H9 (cell line): ENCODE data around the gene R3HDM4. TPM values are rescaled to one million over a fixed set of nuclear protein-coding genes. Genes with fewer than 3 reads are reported as not detected.

Experiments used
- DNase-seq: peaks from one replicate; pipeline ENCODE4 v3.0.0-alpha.2; 2017
- H2AFZ ChIP-seq: one replicate; pipeline ENCODE4 v1.6.1; 2013; ENCODE audit warnings: mild to moderate bottlenecking, low read length, control low read depth, moderate library complexity
- H2AK5ac ChIP-seq: 2 replicates; pipeline ENCODE4 v1.6.1; 2013; ENCODE audit warnings: low read length, control low read depth, mixed read lengths; ENCODE audit not compliant: insufficient read length
- H2BK120ac ChIP-seq: one replicate; pipeline ENCODE4 v1.6.1; 2013; ENCODE audit warnings: low read depth, mild to moderate bottlenecking, low read length, control low read depth, inconsistent platforms; ENCODE audit not compliant: poor library complexity, severe bottlenecking
- H2BK12ac ChIP-seq: 2 replicates; pipeline ENCODE4 v1.6.1; 2013; ENCODE audit warnings: low read length, control low read depth, mixed read lengths, low read depth; ENCODE audit not compliant: insufficient read length
- H2BK15ac ChIP-seq: 2 replicates; pipeline ENCODE4 v1.6.1; 2013; ENCODE audit warnings: low read depth, low read length, control low read depth
- H2BK20ac ChIP-seq: one replicate; pipeline ENCODE4 v1.6.1; 2013; ENCODE audit warnings: low read depth, mild to moderate bottlenecking, low read length, control low read depth, inconsistent platforms; ENCODE audit not compliant: poor library complexity, severe bottlenecking
- H2BK5ac ChIP-seq: 2 replicates; pipeline ENCODE4 v1.6.1; 2013; ENCODE audit warnings: low read length, control low read depth, mixed read lengths; ENCODE audit not compliant: insufficient read length
- H3K14ac ChIP-seq: 2 replicates; pipeline ENCODE4 v1.6.1; 2013; ENCODE audit warnings: low read length, control low read depth; ENCODE audit not compliant: insufficient read depth
- H3K18ac ChIP-seq: 2 replicates; pipeline ENCODE4 v1.6.1; 2013; ENCODE audit warnings: low read depth, mild to moderate bottlenecking, mixed read lengths, low read length, control low read depth; ENCODE audit not compliant: insufficient read length
- H3K23ac ChIP-seq: 2 replicates; pipeline ENCODE4 v1.6.1; 2013; ENCODE audit warnings: low read length, control low read depth, mixed read lengths, low read depth; ENCODE audit not compliant: insufficient read length
- H3K23me2 ChIP-seq: 2 replicates; pipeline ENCODE4 v1.6.1; 2013; ENCODE audit warnings: low read depth, mild to moderate bottlenecking, mixed read lengths, low read length, control low read depth; ENCODE audit not compliant: insufficient read length, poor library complexity, severe bottlenecking
- H3K27ac ChIP-seq: 2 replicates; pipeline ENCODE4 v1.5.1; 2013; ENCODE audit warnings: low read length, control low read depth, mixed read lengths, low read depth; ENCODE audit not compliant: insufficient read length
- H3K27me3 ChIP-seq: 2 replicates; pipeline ENCODE4 v1.6.1; 2013; ENCODE audit warnings: low read length, control low read depth, inconsistent platforms; ENCODE audit not compliant: insufficient read depth
- H3K4ac ChIP-seq: 2 replicates; pipeline ENCODE4 v1.6.1; 2013; ENCODE audit warnings: low read depth, mild to moderate bottlenecking, control low read depth, inconsistent platforms, low read length, moderate library complexity
- H3K4me1 ChIP-seq: 2 replicates; pipeline ENCODE4 v1.6.1; 2013; ENCODE audit warnings: low read length, control low read depth, inconsistent platforms; ENCODE audit not compliant: insufficient read depth
- H3K4me2 ChIP-seq: 2 replicates; pipeline ENCODE4 v1.6.1; 2013; ENCODE audit warnings: low read length, control low read depth, mixed read lengths; ENCODE audit not compliant: insufficient read length, insufficient read depth
- H3K56ac ChIP-seq: 2 replicates; pipeline ENCODE4 v1.6.1; 2013; ENCODE audit warnings: low read depth, mild to moderate bottlenecking, mixed read lengths, low read length, control low read depth; ENCODE audit not compliant: insufficient read length
- H3K79me1 ChIP-seq: 2 replicates; pipeline ENCODE4 v1.6.1; 2013; ENCODE audit warnings: low read depth, mild to moderate bottlenecking, moderate library complexity, low read length, control low read depth, inconsistent platforms; ENCODE audit not compliant: insufficient read depth, poor library complexity, severe bottlenecking
- H3K79me2 ChIP-seq: 2 replicates; pipeline ENCODE4 v1.6.1; 2013; ENCODE audit warnings: low read length, control low read depth, inconsistent platforms; ENCODE audit not compliant: insufficient read depth
- H3K9ac ChIP-seq: 2 replicates; pipeline ENCODE4 v1.6.1; 2013; ENCODE audit warnings: low read length, control low read depth, mixed read lengths; ENCODE audit not compliant: insufficient read length; ENCODE audit errors: extremely low read depth
- H3K9me3 ChIP-seq: one replicate; pipeline ENCODE4 v1.6.1; 2013; ENCODE audit warnings: low read depth, low read length, inconsistent platforms; ENCODE audit not compliant: control insufficient read depth
- H3T11ph ChIP-seq: one replicate; pipeline ENCODE4 v1.6.1; 2013; ENCODE audit warnings: mild to moderate bottlenecking, low read length, control low read depth, inconsistent platforms
- H4K20me1 ChIP-seq: one replicate; pipeline ENCODE4 v1.6.1; 2013; ENCODE audit not compliant: control insufficient read depth, insufficient read length, insufficient read depth
- H4K5ac ChIP-seq: 2 replicates; pipeline ENCODE4 v1.6.1; 2013; ENCODE audit warnings: low read depth, mild to moderate bottlenecking, mixed read lengths, low read length, control low read depth; ENCODE audit not compliant: insufficient read length
- H4K8ac ChIP-seq: replicated peaks from 2 replicates; pipeline ENCODE4 v1.6.1; 2013; ENCODE audit warnings: low read length, control low read depth, mixed read lengths, low read depth; ENCODE audit not compliant: insufficient read length
- H4K91ac ChIP-seq: 2 replicates; pipeline ENCODE4 v1.6.1; 2013; ENCODE audit warnings: low read depth, mild to moderate bottlenecking, moderate library complexity, mixed read lengths, low read length, control low read depth; ENCODE audit not compliant: insufficient read length
- H3K27ac Mint-ChIP-seq, 3 experiments: 2 replicates in 2 of 3; 3 replicates in 1 of 3; pipeline ENCODE4 v1.8.0; 2020 to 2021; ENCODE audit warnings: mixed read lengths in 3 of 3, mild to moderate bottlenecking in 1 of 3, moderate library complexity in 1 of 3
- H3K27me3 Mint-ChIP-seq: 2 replicates; pipeline ENCODE4 v1.8.0; 2021; ENCODE audit warnings: low read depth, mild to moderate bottlenecking, moderate library complexity, mixed read lengths
- H3K36me3 Mint-ChIP-seq, 3 experiments: 2 replicates in 2 of 3; 3 replicates in 1 of 3; pipeline ENCODE4 v1.8.0; 2020 to 2021; ENCODE audit warnings: low read depth in 3 of 3, mixed read lengths in 3 of 3; ENCODE audit not compliant: insufficient read depth in 1 of 3
- H3K4me1 Mint-ChIP-seq, 2 experiments: 2 replicates each; pipeline ENCODE4 v1.8.0; 2020; ENCODE audit warnings: mixed read lengths in 2 of 2
- H3K4me3 Mint-ChIP-seq, 2 experiments: 2 replicates in 1 of 2; 3 replicates in 1 of 2; pipeline ENCODE4 v1.8.0; 2020 to 2021; ENCODE audit warnings: mild to moderate bottlenecking in 2 of 2, mixed read lengths in 2 of 2, moderate library complexity in 1 of 2
- H3K9me3 Mint-ChIP-seq, 2 experiments: 2 replicates in 1 of 2; 3 replicates in 1 of 2; pipeline ENCODE4 v1.8.0; 2020; ENCODE audit warnings: mild to moderate bottlenecking in 2 of 2, mixed read lengths in 2 of 2, moderate library complexity in 1 of 2
- WGBS: extraction: QIAGEN DNeasy Blood & Tissue Kit; methylation state at CpG from one replicate; pipeline ENCODE4 v1.1.7; 2013; ENCODE audit warnings: missing lambda C conversion rate, low lambda C conversion rate, mixed read lengths; ENCODE audit not compliant: insufficient read length; ENCODE audit errors: extremely low coverage; 5-methylcytosine and 5-hydroxymethylcytosine counted together
- total RNA-seq: library from RNA; stranded (reverse); gene quantifications from 2 replicates; pipeline ENCODE4 v1.2.1, GENCODE V29; 2021
- TF ChIP-seq, protein P1 (sequence below): fragments of 200-600 bp; sonication (generic); conservative IDR thresholded peaks from 3 replicates; pipeline ENCODE4 v1.8.0; 2021; ENCODE audit warnings: antibody characterized with exemption, mild to moderate bottlenecking

R3HDM4 gene
- total RNA-seq, 1 experiment from 2014 or later: 66.4 TPM

DNA sequence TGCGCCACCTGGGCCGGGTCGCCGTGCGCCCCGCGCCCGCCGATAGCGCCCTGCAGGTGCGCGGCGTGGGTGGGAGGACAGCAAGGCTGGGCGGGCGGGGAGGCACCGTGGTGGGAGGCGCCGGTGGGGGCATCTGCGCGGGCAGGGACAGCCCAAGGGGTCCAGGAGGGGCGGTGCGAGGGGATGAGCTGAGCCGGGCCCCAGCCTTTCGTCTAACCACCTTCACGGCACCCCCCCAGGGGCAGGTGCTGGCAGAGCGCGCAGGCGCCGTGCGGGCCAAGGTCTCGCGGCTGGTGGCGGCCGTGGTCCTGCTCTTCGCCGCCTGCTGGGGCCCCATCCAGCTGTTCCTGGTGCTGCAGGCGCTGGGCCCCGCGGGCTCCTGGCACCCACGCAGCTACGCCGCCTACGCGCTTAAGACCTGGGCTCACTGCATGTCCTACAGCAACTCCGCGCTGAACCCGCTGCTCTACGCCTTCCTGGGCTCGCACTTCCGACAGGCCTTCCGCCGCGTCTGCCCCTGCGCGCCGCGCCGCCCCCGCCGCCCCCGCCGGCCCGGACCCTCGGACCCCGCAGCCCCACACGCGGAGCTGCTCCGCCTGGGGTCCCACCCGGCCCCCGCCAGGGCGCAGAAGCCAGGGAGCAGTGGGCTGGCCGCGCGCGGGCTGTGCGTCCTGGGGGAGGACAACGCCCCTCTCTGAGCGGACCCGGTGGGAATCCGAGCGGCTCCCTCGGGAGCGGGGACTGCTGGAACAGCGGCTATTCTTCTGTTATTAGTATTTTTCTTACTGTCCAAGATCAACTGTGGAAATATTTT is 7.2 kb upstream of the R3HDM4 start:
- Histone ChIP-seq H3K56ac (no peak overlapping the region), H3K27ac (no peak overlapping the region), H2AFZ (no peak overlapping the region), H3T11ph (no peak overlapping the region), H3K4me2 (peak overlapping the region; percentile 23), H3K79me2 (no peaks in the 10 kb centered on the region), H3K23me2 (peaks cover 17% of the 10 kb centered on the region), H3K79me1 (no peaks in the 10 kb centered on the region), H3K4ac (no peak overlapping the region), H3K9ac (no peak overlapping the region), H2BK12ac (no peak overlapping the region), H3K23ac (no peak overlapping the region), H2BK120ac (no peak overlapping the region), H2BK5ac (no peak overlapping the region), H4K91ac (no peak overlapping the region), H3K18ac (no peak overlapping the region), H3K4me1 (no peaks in the 10 kb centered on the region), H2BK20ac (no peak overlapping the region), H4K8ac (no peak overlapping the region), H3K14ac (no peak overlapping the region), H4K20me1 (no peaks in the 10 kb centered on the region), H3K27me3 (peaks cover 19% of the 10 kb centered on the region; the same call in 1 of the 2 replicates), H2AK5ac (no peak overlapping the region), H3K9me3 (no peaks in the 10 kb centered on the region), H2BK15ac (no peak overlapping the region), H4K5ac (no peak overlapping the region)
- no peak for DNase-seq
- Mint-ChIP-seq H3K4me1 (peaks cover 5 to 8% of the 10 kb centered on the region in 2 experiments; a peak in 3 of 4 replicates), H3K27me3 (peaks cover 64% of the 10 kb centered on the region), H3K4me3 (peak overlapping the region; percentile 9 to 69; a peak in 4 of 5 replicates), H3K9me3 (peaks cover 0 to 3% of the 10 kb centered on the region in 2 experiments; a peak in 2 of 5 replicates), H3K27ac (no peak overlapping the region), H3K36me3 (peaks cover 0 to 2% (median 0%) of the 10 kb centered on the region in 3 experiments; a peak in 1 of 7 replicates)
- TF ChIP-seq, protein P1, sequence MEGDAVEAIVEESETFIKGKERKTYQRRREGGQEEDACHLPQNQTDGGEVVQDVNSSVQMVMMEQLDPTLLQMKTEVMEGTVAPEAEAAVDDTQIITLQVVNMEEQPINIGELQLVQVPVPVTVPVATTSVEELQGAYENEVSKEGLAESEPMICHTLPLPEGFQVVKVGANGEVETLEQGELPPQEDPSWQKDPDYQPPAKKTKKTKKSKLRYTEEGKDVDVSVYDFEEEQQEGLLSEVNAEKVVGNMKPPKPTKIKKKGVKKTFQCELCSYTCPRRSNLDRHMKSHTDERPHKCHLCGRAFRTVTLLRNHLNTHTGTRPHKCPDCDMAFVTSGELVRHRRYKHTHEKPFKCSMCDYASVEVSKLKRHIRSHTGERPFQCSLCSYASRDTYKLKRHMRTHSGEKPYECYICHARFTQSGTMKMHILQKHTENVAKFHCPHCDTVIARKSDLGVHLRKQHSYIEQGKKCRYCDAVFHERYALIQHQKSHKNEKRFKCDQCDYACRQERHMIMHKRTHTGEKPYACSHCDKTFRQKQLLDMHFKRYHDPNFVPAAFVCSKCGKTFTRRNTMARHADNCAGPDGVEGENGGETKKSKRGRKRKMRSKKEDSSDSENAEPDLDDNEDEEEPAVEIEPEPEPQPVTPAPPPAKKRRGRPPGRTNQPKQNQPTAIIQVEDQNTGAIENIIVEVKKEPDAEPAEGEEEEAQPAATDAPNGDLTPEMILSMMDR: no peak
- no CpG with 5 or more reads among the region's 84 CpGs for WGBS
